ENCODE measurements around the gene ESR2.

The ESR2 gene

GRCh38 chr14:64081174-64081746, 212.9 kb downstream of the ESR2 start:
- Mint-ChIP-seq H3K27me3 (no peaks in the 10 kb centered on the region), H3K27ac (no peak overlapping the region), H3K4me1 (no peaks in the 10 kb centered on the region), H3K4me3 (no peak overlapping the region), H3K9me3 (no peaks in the 10 kb centered on the region)
- no peak for ATAC-seq
- DNase-seq: no peak

DNA sequence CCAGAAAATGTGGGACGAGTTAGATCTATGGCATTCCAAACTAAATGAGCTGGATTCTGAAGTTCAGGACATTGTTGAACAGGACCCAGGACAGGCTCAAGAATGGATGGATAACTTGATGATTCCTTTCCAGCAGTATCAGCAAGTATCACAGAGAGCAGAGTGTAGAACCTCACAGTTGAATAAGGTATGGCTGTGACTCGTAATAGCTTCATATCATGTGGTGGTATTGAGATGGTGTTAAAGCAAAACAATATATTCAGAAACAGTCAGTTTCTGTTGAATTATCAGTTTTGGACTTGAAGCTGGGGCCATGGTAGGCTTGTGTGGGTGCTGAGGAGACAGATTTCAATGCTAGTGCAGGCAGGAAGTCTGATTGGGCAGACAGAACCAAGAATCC, 213.7 kb downstream of the ESR2 start:
- Mint-ChIP-seq H3K27me3 (no peaks in the 10 kb centered on the region), H3K4me3 (no peak overlapping the region), H3K27ac (no peak overlapping the region), H3K9me3 (no peaks in the 10 kb centered on the region), H3K4me1 (no peaks in the 10 kb centered on the region)
- no peak for DNase-seq
- ATAC-seq: no peak

DNA sequence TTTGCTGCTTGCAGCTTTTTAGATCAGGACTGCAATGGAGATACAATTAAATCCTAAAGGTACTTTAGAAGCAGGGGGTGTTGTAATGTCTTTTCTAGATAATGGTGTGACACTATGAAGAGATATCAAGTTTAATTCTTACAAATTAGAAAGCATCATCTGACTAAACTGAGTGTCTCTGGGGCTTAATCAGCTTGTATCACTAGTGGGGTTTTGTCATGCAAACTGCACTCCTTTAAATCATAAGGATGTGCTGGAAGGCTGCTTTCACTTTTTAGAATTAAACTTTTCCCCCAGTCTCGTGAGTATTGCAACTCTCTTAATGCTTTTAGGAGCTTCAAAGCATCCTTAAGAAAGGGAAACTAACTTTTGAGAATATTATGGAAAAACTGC, 218.6 kb downstream of the ESR2 start:
- Mint-ChIP-seq H3K9me3 (no peaks in the 10 kb centered on the region), H3K4me1 (no peaks in the 10 kb centered on the region), H3K27ac (no peak overlapping the region), H3K27me3 (no peaks in the 10 kb centered on the region), H3K4me3 (no peak overlapping the region)
- ATAC-seq: no peak
- DNase-seq: no peak

GRCh38 chr14:64074961-64075612, 219.1 kb downstream of the ESR2 start:
- no peak overlapping the region for H3K4me3 Mint-ChIP-seq
- ATAC-seq (no peak), DNase-seq (no peak)
- no peaks in the 10 kb centered on the region for H3K4me1 Mint-ChIP-seq
- no peak overlapping the region for H3K27ac Mint-ChIP-seq
- no peaks in the 10 kb centered on the region for H3K9me3 Mint-ChIP-seq
- no peaks in the 10 kb centered on the region for H3K27me3 Mint-ChIP-seq

- Mint-ChIP-seq H3K4me1 (no peaks in the 10 kb centered on the region), H3K9me3 (no peaks in the 10 kb centered on the region), H3K27ac (no peak overlapping the region), H3K27me3 (no peaks in the 10 kb centered on the region), H3K4me3 (no peak overlapping the region)
- DNase-seq: no peak
- no peak for ATAC-seq
Observed at GRCh38 chr14:64069634-64070359, 224.4 kb downstream of the ESR2 start.

DNA sequence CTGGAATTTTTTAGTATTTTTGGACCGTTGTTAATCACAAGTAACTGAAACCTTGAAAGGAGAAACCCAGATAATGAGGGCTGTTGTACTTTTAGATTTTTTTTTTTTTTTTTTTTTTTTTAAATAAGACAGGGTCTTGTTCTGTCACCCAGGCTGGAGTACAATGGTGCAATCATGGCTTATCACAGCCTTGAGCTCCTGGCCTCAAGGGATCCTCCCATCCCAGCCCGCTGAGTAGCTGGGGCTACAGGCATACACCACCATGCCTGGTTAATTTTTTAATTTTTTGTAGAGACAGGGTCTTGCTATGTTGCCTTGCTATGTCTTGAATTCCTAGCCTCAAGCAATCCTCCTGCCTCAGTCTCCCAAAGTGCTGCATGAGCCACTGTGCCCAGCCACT, 229.7 kb downstream of the ESR2 start:
- H3K9me3 Mint-ChIP-seq: no peaks in the 10 kb centered on the region
- ATAC-seq (no peak), DNase-seq (no peak)
- H3K27me3 Mint-ChIP-seq: no peaks in the 10 kb centered on the region
- no peak overlapping the region for H3K27ac Mint-ChIP-seq
- no peak overlapping the region for H3K4me3 Mint-ChIP-seq
- H3K4me1 Mint-ChIP-seq: no peaks in the 10 kb centered on the region

- DNase-seq: no peak
- no peak for ATAC-seq
- H3K27me3 Mint-ChIP-seq: no peaks in the 10 kb centered on the region
- no peaks in the 10 kb centered on the region for H3K4me1 Mint-ChIP-seq
- no peak overlapping the region for H3K4me3 Mint-ChIP-seq
- H3K27ac Mint-ChIP-seq: no peak overlapping the region
- H3K9me3 Mint-ChIP-seq: no peaks in the 10 kb centered on the region
Observed at GRCh38 chr14:64062381-64063115, 231.6 kb downstream of the ESR2 start.

DNA sequence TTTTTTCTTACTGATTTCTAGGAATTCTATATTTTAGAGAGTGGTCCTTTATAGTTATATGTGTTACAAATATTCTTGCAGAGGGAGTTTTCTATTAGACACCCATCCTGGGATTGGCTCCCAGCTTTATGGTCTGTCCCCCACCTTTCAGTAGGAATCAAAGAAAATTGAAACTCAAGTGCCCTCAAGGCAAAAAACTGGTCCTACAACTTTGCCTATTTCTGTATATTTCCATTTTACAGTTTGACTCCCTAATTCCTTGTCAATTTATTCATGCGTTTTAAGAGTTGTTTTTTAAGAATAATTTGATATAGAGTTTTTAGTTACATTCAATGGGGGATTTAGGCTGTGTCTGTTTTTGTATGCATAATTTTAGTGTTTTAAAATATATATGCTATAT, 232.5 kb downstream of the ESR2 start:
- Mint-ChIP-seq H3K4me3 (no peak overlapping the region), H3K4me1 (no peaks in the 10 kb centered on the region), H3K27ac (no peak overlapping the region), H3K27me3 (no peaks in the 10 kb centered on the region), H3K9me3 (no peaks in the 10 kb centered on the region)
- no peak for ATAC-seq
- no peak for DNase-seq

DNA sequence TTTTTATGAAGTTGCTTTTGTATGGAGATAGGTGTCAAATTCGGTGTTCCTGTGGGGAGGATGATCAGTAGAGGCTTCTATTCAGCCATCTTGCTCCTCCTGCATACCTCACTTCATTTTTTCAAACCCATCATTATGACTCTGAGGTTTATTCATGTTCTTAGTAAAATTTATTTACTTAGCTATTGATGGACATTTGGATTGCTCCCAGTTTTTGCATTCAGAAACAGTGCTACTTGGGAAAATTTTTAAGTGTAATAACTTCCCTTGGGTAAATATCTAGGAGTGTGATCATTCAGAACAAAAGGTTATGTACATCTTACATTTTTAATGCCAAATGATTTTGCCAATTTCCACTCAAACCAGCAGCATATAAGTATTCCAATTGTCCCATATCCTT, 233.1 kb downstream of the ESR2 start:
- Mint-ChIP-seq H3K9me3 (no peaks in the 10 kb centered on the region), H3K4me1 (no peaks in the 10 kb centered on the region), H3K4me3 (no peak overlapping the region), H3K27ac (no peak overlapping the region), H3K27me3 (no peaks in the 10 kb centered on the region)
- ATAC-seq (no peak), DNase-seq (no peak)

DNA sequence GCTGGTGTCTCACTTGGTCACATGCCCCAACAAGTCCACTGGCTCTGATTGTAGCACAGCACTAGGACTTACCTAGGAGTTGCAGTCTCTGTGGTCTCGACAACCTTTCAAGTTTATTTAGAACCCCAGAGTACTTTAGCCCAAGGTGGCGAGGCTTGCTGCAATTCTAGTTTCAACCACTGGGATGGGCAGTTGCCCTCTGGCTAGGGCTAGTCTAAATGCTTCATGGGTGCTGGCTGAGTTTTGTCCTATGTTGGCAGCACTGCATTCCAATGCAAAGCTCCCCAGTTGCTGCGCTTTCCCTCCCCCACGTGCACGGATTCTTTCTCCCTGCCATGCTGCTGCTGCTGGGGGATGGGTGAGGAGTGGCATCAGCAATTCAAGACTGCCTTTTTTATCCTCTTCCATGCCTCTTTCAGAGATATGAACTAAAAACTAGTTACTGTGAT, 233.5 kb downstream of the ESR2 start:
- Mint-ChIP-seq H3K9me3 (no peaks in the 10 kb centered on the region), H3K27me3 (no peaks in the 10 kb centered on the region), H3K27ac (no peak overlapping the region), H3K4me3 (no peak overlapping the region), H3K4me1 (no peaks in the 10 kb centered on the region)
- ATAC-seq (no peak), DNase-seq (no peak)

DNA sequence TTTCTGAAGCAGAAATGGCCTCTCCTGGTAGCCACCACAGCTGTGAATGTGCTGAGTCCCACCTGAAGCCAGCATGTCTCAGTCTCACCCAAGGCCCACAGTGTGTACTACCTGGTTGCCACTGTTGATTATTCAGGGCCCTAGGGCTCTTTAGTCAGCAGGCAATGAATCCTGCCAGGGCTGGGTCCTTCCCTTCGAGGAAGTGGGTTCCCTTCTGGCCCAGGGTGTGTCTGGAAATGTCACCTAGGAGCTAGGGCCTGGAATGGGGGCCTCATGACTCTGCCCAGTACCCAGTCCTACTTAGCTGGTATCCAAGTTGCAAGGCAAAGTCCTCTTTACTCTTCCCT, 234.0 kb downstream of the ESR2 start:
- no peaks in the 10 kb centered on the region for H3K27me3 Mint-ChIP-seq
- no peak for ATAC-seq
- H3K9me3 Mint-ChIP-seq: no peaks in the 10 kb centered on the region
- H3K4me3 Mint-ChIP-seq: no peak overlapping the region
- DNase-seq: no peak
- H3K27ac Mint-ChIP-seq: peak overlapping the region; percentile 40 to 42
- no peaks in the 10 kb centered on the region for H3K4me1 Mint-ChIP-seq

GRCh38 chr14:64059454-64060198, 234.5 kb downstream of the ESR2 start:
- Mint-ChIP-seq H3K27me3 (no peaks in the 10 kb centered on the region), H3K4me1 (no peaks in the 10 kb centered on the region), H3K4me3 (no peak overlapping the region), H3K9me3 (no peaks in the 10 kb centered on the region), H3K27ac (peak overlapping the region in 1 of 2 donors; percentile 40)
- DNase-seq (no peak), ATAC-seq (no peak)

- no peak for ATAC-seq
- no peak overlapping the region for H3K4me3 Mint-ChIP-seq
- H3K4me1 Mint-ChIP-seq: no peaks in the 10 kb centered on the region
- no peaks in the 10 kb centered on the region for H3K27me3 Mint-ChIP-seq
- no peaks in the 10 kb centered on the region for H3K9me3 Mint-ChIP-seq
- H3K27ac Mint-ChIP-seq: no peak overlapping the region
- DNase-seq: no peak
Observed at GRCh38 chr14:64053694-64054669, 240.2 kb downstream of the ESR2 start.

DNA sequence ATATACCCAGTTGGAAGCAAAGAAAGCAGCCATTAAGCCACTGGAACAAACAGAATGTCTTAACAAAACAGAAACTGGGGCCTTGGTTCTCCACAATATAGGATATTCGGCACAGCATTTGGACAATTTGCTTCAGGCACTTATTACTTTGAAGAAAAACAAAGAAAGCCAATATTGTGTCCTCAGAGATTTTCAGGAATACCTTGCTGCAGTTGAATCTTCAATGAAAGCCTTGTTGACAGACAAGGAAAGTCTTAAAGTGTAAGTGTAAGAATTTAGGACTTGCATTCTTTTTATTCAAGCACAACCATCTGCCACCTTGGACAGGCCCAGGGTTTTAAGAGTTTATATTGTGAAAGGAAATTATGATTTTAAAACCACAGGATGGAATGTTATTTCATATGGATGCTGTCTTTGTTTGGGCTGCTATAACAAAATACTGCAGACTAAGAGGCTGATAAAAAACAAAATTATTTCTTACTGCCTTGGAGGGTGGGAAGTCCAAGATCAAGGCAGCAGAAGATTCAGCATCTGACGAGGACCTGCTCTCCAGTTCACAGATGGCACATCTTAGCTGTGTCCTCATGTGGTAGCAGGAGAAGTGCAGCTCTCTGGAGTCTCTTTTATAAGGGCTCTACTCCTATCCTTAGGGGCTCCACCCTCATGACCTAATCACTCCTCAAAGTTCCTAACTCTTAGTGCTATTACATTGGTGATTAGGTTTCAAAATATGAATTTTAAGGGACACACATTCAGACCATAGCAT, 244.4 kb downstream of the ESR2 start:
- H3K4me3 Mint-ChIP-seq: no peak overlapping the region
- no peaks in the 10 kb centered on the region for H3K27me3 Mint-ChIP-seq
- H3K27ac Mint-ChIP-seq: no peak overlapping the region
- no peak for ATAC-seq
- no peak for DNase-seq
- no peaks in the 10 kb centered on the region for H3K4me1 Mint-ChIP-seq
- no peaks in the 10 kb centered on the region for H3K9me3 Mint-ChIP-seq
